MM.1S (cell line): ENCODE measurements around the gene MFAP1.

Experiments
- EZH2 ChIP-seq: fragments of 300-600 bp; sonication (generic); optimal IDR thresholded peaks from 2 replicates; pipeline ENCODE3; 2017; ENCODE audit warnings: low read depth, mild to moderate bottlenecking, antibody characterized with exemption, low read length, mixed read lengths
- EZH2phosphoT487 ChIP-seq: fragments of 300-600 bp; sonication (generic); IDR thresholded peaks from 2 replicates; pipeline ENCODE4 v1.6.1; 2018; ENCODE audit warnings: antibody characterized with exemption, low read length
- TF ChIP-seq, protein P1 (sequence below): fragments of 300-600 bp; sonication (generic); IDR thresholded peaks from 2 replicates; pipeline ENCODE4 v1.5.1; 2016; ENCODE audit warnings: antibody characterized with exemption, low read length, mixed read lengths

DNA sequence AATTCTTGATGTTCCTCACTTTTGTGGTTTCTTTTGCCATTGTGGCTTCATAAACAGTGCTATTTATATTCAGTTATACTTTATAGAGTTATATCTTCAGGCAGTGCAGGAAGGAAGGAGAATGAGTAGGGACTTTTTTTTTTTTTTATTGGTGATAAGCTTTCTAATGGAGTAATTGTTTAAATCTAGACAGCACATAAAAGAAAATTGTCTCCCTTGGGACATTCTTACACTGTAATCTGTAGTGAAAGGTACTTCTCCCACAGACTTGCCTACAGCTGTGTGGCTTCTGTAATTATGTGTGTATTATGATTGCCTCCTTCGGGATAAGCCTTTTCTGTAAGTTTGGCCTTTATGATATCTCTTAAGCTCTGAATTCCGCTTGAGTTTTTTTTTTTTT is 43.9 kb upstream of the MFAP1 start:
- no peak for TF ChIP-seq EZH2phosphoT487
- TF ChIP-seq, protein P1, sequence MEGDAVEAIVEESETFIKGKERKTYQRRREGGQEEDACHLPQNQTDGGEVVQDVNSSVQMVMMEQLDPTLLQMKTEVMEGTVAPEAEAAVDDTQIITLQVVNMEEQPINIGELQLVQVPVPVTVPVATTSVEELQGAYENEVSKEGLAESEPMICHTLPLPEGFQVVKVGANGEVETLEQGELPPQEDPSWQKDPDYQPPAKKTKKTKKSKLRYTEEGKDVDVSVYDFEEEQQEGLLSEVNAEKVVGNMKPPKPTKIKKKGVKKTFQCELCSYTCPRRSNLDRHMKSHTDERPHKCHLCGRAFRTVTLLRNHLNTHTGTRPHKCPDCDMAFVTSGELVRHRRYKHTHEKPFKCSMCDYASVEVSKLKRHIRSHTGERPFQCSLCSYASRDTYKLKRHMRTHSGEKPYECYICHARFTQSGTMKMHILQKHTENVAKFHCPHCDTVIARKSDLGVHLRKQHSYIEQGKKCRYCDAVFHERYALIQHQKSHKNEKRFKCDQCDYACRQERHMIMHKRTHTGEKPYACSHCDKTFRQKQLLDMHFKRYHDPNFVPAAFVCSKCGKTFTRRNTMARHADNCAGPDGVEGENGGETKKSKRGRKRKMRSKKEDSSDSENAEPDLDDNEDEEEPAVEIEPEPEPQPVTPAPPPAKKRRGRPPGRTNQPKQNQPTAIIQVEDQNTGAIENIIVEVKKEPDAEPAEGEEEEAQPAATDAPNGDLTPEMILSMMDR: no peak
- no peak for TF ChIP-seq EZH2
